HG02981 (cell line): Measurements from ENCODE around the gene TLDC2.
"Not testable (repeated sequence)": the region's sequence is repeated elsewhere in the genome, so short reads cannot be mapped to it uniquely, and the experiment has no call there.

Experiments used
- ATAC-seq: cut with Tn5 transposase; IDR thresholded peaks from one replicate; pipeline ENCODE4 v1.9.1; 2021; ENCODE audit warnings: mild to moderate bottlenecking, moderate library complexity; ENCODE audit not compliant: unreplicated experiment

The TLDC2 gene

DNA sequence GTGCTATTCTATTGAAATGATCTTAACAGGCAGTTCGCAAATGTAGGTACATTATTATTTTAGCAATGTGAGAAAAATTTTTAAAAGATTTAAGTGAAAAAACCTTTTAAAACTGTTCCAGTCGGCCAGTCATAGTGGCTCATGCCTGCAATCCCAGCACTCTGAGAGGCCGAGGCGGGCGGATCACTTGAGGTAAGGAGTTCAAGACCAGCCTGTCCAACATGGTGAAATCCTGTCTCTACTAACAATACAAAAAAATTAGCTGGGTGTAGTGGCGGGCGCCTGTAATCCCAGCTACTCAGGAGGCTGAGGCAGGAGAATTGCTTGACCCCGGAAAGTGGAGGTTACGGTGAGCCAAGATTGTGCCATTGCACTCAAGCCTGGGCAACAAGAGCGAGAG is 29.6 kb downstream of the TLDC2 start:
- ATAC-seq, result not testable (repeated sequence)

DNA sequence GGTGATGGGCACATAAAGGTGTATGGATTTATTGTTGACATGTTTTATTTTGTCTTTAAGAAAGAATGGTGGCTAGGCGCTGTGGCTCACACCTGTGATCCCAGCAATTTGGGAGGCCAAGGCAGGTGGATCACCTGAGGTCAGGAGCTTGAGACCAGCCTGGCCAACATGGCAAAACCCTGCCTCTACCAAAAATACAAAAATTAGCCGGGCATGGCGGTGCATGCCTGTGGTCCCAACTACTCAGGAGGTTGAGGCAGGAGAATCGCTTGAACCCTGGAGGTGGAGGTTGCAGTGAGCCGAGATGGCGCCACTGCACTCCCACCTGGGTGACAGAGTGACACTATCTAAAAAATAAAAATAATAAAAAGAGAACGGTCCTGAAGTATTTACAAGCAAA is 30.1 kb downstream of the TLDC2 start:
- ATAC-seq, result not testable (repeated sequence)

DNA sequence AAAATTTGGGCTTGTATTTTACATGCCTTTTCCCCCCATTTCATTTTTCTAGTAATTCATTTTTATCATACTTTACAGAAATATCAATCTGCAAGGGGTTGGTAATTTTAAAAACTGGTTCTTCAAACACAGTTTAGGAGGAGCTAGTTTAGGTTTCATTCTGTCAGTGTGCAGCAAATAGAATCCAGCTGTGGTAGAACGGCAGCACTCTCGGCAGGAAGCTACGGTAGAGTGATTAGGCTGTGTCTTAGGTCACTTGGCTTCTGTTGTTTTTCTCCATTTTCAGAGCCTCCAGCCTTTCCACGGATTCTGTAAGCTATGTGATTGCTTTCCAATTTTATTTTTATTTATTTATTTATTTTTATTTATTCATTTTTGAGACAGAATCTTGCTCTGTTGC is 32.7 kb downstream of the TLDC2 start:
- no peak for ATAC-seq

DNA sequence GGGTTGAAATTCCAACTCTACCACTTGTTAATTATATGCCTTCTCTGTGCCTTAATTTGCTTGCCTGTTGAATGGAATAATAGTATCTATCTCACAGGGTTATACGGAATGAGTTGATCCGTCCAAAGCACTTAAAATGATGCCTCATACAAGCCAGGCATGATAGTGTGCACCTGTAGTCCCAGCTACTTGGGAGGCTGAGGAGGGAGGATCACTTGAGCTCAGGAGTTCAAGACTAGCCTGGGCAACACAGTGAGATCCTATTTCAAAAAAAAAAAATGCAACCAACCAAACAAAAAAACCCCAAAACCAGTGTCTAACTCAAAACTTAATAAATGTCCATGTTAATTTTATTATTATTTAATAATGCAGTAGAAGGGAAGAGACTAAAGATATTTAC is 40.3 kb downstream of the TLDC2 start:
- no peak for ATAC-seq

DNA sequence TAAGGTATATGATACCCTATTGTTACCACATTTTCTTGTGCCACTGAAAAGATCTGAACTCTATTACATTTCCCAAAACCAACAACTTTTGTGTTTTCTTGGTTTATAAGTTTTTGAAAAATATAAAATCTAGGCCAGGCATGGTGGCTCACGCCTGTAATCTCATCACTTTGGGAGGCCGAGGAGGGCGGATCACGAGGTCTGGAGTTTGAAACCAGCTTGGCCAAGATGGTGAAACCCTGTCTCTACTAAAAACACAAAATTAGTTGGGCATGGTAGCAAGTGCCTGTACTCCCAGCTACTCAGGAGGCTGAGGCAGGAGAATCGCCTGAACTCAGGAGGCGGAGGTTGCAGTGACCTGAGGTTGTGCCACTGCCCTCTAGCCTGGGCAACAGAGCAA is 41.3 kb downstream of the TLDC2 start:
- no peak for ATAC-seq

DNA sequence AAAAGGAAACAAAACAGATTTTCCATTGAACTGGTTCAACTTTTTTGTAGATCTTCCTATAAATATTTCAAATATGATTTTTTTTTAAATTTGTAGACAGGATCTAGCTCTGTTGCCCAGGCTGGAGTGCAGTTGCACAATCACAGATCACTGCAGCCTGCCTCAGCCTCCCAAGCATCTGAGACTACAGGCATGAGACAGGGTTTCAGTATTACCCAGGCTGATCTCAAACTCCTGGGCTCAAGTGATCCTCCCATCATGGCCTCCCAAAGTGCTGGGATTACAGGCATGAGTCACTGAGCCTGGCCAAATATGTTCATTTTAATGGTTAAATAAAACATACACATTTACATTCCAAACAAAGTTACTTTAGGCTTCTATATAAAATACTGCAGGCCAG is 42.0 kb downstream of the TLDC2 start:
- no peak for ATAC-seq

DNA sequence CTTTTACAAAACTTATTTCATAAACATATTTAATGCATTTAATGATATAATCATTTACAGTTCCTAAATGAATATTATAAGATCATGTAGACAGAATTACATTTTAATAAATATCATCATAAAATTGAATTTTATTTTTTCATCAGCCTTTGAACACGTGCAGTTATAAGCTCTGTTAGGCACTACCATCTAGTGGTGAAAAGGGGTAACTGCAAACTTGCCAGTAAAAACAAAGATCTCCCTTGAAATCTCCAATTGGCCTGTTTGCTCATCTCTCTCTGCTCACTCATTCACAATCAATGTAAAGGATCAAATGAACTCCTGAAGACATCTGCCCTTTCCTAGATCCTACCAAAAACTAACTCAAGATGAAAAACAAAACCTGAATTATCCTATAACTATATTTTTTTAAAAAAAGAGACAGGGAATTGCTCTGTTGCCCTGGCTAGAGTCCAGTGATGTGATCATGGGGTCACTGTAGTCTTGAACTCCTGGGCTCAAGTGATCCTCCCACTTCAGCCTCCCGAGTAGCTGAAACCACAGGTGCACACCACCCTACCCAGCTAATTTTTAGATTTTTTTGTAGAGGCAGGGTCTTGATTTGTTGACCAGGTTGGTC is 43.9 kb downstream of the TLDC2 start:
- no peak for ATAC-seq

DNA sequence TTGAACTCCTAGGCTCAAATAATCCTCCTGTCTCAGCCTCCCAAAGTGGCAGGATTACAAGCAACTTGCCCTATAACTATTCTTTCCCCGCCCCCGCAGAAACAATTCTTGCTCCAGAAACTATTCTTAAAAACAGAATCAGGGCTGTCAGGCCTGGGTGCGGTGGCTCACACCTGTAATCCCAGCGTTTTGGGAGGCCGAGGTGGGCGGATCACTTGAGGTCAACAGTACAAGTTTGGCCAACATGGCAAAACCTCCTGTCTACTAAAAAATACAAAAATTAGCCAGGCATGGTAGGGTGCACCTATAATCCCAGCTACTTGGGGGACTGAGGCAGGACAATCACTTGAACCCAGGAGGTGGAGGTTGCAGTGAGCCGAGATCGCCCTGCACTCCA is 44.4 kb downstream of the TLDC2 start:
- ATAC-seq, result no peak

DNA sequence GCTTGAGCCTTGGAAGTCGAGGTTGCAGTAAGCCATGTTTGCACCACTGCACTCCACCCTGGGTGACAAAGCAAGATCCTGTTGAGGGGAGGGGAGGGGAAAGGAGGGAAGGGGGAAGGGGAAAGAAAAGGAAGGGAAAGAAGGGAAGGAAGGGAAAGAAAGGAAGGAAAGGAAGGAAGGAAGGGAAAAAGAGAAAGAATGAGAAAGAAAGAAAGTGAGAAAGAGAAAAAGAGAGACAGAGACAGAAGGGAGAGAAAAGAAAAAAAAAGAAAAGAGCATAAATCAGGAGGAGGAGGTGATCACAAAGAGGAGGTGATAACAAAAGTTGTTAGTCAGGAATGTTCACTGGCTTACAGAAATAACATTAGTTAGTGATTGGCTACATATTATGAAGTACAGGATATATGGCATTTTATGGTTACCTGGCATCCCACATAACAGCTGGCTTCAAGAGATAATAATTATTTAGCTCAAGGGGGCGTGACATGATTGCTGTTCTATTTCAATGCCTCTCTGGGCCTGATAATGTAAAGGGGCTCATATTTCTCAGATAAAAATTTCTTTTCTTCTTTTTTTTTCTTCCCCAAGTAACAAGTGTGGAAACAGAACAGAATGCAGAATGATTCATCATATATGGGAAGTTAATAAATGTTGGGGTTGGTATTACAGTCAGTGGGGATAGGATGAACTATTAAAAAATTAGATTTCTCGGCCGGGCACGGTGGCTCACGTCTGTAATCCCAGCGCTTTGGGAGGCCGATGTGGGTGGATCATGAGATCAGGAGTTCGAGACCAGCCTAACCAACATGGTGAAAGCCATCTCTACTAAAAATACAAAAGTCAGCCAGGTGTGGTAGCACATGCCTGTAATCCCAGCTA is 48.5 kb downstream of the TLDC2 start:
- ATAC-seq, result no peak

DNA sequence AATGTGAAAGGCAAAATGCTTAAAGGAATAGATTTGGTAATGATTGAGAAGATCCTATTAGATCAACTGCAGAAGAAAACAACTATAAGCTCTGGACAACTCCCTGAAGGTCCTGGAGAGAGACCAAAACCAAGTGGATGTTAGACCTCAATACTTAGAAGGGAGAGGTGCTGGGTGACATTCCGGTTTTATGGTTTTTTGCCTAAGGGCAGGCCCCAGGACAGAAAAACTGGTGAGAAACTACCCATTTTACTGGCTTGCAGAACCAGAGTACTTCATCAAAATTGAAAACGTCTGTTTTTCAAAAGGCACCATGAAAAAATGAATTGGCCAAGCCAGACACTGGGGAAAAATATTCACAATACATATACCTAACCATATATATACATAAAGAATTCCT is 49.3 kb downstream of the TLDC2 start:
- no peak for ATAC-seq

DNA sequence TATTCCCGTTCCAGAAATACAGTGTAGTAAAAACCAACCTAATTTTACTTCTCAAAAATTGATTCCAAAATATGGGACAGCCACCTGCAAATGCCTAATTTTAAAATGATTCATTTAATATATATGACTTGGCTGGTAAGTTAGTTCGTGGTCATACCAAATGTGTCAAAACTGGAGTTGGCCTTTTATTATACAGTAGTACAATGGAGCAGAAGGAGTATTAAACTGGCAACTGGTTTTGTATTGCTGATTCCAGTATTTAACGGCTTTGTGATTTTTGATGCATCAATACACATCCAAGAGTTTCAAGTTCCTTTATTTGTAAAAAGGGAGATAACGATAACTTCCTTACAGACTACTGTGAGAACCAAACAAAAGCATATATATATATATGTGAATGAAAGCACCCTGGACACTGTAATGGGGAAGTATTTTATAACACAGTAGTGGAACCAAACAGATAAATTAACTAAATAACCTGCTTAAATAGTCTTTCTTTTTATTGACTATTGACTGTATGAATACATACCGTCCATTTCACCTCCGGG is 50.8 kb downstream of the TLDC2 start:
- no peak for ATAC-seq

DNA sequence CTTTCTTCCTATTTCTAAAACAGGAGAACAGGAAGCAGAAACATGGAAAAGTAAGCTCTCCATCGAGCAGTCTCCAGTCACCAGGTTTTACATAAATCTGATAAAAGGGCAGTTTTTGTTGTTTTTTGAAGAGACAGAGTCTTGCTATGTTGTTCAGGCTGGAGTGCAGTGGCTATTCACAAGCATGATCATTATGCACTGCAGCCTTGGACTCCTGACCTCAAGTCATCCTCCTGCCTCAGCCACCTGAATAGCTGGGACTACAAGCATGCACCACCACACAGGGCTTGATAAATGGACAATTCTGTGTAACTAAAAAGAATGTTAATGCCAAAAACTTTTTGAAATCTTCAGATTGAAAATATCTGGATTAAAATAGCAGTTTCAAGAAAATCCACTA is 51.8 kb downstream of the TLDC2 start:
- ATAC-seq, result no peak

DNA sequence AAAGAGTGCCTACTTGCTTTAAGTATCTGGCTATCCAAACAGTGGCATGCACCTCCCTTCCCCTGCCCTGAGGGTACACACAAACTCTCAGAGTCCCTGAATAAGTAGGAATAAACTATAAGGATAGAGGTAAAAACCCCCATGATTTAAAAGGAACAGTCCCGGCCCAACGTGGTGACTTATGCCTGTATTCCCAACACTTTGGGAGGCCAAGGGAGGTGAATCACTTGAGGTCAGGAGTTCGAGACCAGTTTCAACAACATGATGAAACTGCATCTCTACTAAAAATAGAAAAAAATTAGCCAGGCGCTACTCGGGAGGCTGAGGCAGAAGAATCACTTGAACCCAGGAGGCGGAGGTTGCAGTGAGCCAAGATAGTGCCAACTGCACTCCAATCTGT is 53.4 kb downstream of the TLDC2 start:
- ATAC-seq, result no peak

DNA sequence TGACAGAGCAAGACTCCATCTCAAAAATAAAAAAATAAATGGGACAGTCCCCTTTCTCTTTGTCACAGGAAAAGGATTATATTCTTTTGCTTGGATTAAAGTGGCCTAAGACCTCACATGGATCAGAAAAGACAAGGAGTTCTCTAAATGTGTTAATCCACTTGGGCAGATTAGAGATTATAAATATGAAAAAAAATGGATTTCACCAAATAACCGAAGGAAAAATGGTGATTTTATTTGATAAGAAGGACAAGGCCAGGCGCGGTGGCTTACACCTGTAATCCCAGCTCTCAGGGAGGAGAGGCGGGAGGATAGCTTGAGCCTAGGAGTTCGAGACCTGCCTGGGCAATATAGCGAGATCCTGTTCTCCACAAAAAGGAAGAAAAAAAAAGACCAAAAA is 53.8 kb downstream of the TLDC2 start:
- ATAC-seq, result no peak

DNA sequence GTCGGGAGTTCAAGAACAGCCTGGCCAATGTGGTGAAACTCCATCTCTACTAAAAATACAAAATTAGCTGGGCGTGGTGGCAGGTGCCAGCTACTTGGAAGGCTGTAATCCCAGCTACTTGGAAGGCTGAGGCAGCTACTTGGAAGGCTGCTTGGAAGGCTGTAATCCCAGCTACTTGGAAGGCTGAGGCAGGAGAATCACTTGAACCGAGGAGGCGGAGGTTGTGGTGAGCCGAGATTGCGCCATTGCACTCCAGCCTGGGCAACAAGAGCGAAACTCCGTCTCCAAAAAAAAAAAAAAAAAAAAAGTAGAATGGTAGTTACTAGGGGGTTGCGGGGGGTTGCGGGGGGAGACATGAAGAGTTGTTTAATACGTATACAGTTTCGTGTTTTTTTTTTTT is 56.1 kb downstream of the TLDC2 start:
- ATAC-seq, result not testable (repeated sequence)

DNA sequence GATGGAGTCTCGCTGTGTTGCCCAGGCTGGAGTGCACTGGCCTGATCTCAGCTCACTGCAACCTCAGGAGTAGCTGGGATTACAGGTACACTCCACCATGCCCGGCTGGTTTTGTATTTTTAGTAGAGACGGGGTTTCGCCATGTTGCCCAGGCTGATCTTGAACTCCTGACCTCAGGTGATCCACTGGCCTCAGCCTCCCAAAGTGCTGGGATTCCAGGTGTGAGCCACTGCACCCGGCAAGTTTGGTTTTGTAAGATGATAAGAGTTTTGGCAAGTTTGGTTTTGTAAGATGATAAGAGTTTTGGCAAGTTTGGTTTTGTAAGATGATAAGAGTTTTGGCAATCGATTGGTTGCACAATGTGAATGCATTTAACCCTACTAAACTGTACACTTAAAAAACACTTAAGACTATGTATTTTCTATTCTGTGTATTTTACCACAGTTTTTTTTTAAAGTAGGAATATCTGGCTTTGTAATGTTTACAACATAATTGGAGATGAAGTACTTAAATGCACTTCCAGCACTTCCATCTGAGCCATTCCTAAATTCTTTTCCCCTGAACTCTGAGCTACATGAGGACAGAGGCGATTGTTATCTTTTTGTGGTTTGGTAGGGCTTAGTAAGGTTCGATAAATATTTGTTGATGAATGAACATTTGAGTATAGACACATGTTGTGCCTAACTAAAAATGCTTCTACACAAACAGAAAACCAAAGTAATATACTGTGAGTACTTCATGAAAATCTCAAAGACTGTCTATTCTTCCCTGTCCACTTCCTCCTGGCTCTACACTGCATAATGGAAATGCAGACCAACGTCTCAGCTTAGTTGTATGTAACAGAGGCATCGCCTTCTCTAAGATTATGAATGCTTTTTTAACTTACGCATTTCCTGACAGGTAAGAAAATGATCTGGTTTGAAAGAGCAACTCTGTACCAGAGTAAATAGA is 56.8 kb downstream of the TLDC2 start:
- no peak for ATAC-seq

DNA sequence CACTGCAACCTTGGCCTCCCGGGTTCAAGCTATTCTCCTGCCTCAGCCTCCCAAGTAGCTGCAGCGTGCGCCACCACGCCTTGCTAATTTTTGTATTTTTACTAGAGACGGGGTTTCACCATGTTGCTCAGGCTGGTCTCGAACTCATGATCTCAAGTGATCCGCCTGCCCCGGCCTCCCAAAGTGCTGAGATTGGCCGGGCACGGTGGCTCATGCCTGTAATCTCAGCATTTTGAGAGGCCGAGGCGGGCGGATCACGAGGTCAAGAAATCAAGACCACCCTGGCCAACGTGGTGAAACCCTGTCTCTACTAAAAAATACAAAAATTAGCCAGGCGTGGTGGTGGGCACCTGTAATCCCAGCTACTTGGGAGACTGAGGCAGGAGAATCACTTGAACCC is 57.6 kb downstream of the TLDC2 start:
- ATAC-seq, result not testable (repeated sequence)

DNA sequence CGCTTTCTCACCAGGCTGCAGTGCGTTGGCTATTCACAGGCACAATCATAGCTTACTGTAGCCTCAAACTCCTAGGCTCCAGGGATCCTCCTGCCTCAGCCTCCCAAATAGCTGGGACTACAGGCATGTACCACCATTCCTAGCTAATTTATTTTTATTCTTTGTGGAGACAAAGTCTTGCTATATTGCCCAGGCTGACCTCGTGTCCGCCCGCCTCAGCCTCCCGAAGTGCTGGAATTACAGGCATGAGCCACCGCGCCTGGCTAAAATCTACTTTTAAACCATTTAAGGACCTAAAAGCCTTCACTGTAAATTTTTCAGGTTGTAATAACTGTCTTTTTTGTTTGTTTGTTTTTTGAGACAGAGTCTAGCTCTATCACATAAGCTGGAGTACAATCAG is 60.4 kb downstream of the TLDC2 start:
- no peak for ATAC-seq

DNA sequence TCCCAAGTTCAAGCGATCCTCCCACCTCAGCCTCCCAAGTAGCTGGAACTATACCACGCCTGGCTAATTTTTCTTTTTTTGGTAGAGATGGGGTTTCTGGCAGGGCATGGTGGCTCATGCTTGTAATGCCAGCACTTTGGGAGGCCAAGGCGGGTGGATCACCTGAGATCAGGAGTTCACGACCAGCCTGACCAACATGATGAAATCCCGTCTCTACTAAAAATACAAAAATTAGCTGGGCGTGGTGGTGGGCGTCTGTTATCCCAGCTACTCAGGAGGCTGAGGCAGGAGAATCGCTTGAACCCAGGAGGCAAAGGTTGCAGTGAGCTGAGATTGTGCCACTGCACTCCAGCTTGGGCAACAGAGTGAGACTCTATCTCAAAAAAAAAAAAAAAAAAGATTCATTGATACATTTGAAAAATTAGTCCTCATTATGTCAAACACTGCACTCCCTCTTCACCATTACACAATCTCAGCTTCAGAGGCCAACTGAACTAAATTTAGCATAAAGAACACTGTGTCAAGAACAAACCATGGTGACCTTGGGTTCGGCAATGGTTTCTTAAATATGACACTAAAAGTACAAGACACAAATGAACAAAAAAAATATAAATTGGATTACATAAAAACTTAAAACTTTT is 60.9 kb downstream of the TLDC2 start:
- not testable (repeated sequence) for ATAC-seq

DNA sequence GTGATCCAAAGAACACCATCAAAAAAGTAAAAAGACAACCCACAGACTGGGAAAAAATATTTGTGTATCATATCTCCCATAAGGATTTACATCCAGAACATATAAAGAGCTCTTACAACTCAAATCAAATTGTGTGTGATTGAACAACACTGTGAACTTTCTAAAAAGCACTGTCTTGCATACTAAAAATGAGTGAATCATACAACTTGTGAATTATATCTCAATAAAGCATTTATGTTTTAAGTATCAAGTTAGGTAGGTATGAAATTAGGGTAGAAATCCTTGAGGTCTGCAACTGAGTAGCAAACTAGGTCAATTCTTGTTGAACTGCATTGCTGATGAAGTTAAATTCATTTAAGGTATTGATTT is 61.4 kb downstream of the TLDC2 start:
- no peak for ATAC-seq

DNA sequence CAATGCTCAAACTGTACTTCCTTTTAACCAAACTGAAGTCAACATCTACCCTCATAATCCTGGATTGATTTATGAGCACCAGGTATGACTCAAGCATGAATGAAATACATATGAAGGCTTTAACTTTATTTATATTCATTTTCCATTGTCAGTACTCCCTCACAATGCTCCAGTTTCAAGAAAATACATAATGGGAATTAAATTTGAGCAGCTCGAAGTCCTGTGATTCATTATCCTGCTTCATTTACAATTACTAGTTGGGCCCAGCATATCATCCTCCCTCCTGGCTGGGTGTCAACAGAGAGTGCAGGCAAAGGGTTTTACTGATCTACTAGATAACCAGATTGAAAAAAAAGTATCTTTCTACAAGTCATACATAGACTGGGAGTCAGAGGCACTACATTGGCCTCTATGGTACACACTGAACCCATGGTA is 65.5 kb downstream of the TLDC2 start:
- no peak for ATAC-seq
